PC-3 (cell line): Measurements from ENCODE around the gene USP17L20.
"Not testable (repeated sequence)": the region's sequence is repeated elsewhere in the genome, so short reads cannot be mapped to it uniquely, and the experiment has no call there.

Experiments
- CTCF ChIP-seq: fragments of 300-600 bp; sonication (generic); conservative IDR thresholded peaks from 2 replicates; pipeline ENCODE4 v1.5.1; 2017; ENCODE audit warnings: antibody characterized with exemption, low read depth, mild to moderate bottlenecking, low read length
- EZH2 ChIP-seq: fragments of 300-600 bp; sonication (generic); IDR thresholded peaks from one replicate; pipeline ENCODE4 v1.6.1; 2017; ENCODE audit warnings: antibody characterized with exemption, mild to moderate bottlenecking, low read length; ENCODE audit not compliant: unreplicated experiment
- EZH2phosphoT487 ChIP-seq: fragments of 300-600 bp; sonication (generic); IDR thresholded peaks from 2 replicates; pipeline ENCODE4 v1.6.1; 2018; ENCODE audit warnings: mild to moderate bottlenecking, antibody characterized with exemption, low read length, borderline replicate concordance

- TF ChIP-seq CTCF, EZH2, EZH2phosphoT487: not testable (repeated sequence)
These were observed 27.7 kb upstream of the USP17L20 start for GRCh38 chr4:9230249-9230648.
